H1 (cell line): ENCODE results near the gene ZNF709. TPM values are rescaled to one million over a fixed set of nuclear protein-coding genes. Genes with fewer than 3 reads are reported as not detected.
"Not testable (repeated sequence)": the region's sequence is repeated elsewhere in the genome, so short reads cannot be mapped to it uniquely, and the experiment has no call there.

Experiments used
- CTCF ChIA-PET: fragments of 300-600 bp; sonication (Branson Sonifier 250); formaldehyde crosslinking; loops from one replicate; lab custom pipeline; 2021; ENCODE audit not compliant: partially characterized antibody; lab: Charles Lee
- POLR2A ChIA-PET: fragments of 300-600 bp; sonication (Branson Sonifier 250); formaldehyde crosslinking; loops from one replicate; lab custom pipeline; 2021; ENCODE audit warnings: inconsistent platforms; ENCODE audit not compliant: partially characterized antibody; lab: Charles Lee
- DNase-seq, 2 experiments: peaks; one replicate each; pipeline versions ENCODE4 v3.0.0 to v3.0.0-alpha.2; 2010 to 2022; ENCODE audit warnings: low spot score in 2 of 2, low read depth in 1 of 2, mixed read lengths in 1 of 2
- FAIRE-seq: peaks from 2 replicates; lab custom pipeline; 2011; peaks lifted over from hg19 to GRCh38; lab: Jason Lieb, UNC
- H2AFZ ChIP-seq: 2 replicates; pipeline ENCODE4 v1.8.1; 2012; ENCODE audit warnings: low read length, inconsistent platforms
- H2AK5ac ChIP-seq: 2 replicates; pipeline ENCODE4 v1.6.1; 2013; ENCODE audit warnings: low read depth, low read length
- H2BK120ac ChIP-seq: replicated peaks from 2 replicates; pipeline ENCODE3; 2013; ENCODE audit warnings: low read depth, low read length, inconsistent platforms
- H2BK12ac ChIP-seq: 2 replicates; pipeline ENCODE4 v1.6.1; 2013; ENCODE audit warnings: low read depth, low read length
- H2BK15ac ChIP-seq: 2 replicates; pipeline ENCODE4 v1.6.1; 2013; ENCODE audit warnings: low read length
- H2BK20ac ChIP-seq: 2 replicates; pipeline ENCODE4 v1.6.1; 2013; ENCODE audit warnings: low read length
- H2BK5ac ChIP-seq: 2 replicates; pipeline ENCODE4 v1.6.1; 2013; ENCODE audit warnings: low read depth, low read length
- H3K14ac ChIP-seq: 2 replicates; pipeline ENCODE4 v1.6.1; 2013; ENCODE audit warnings: inconsistent platforms; ENCODE audit not compliant: insufficient read length
- H3K18ac ChIP-seq: 2 replicates; pipeline ENCODE4 v1.6.1; 2013; ENCODE audit warnings: low read length; ENCODE audit errors: extremely low read depth
- H3K23ac ChIP-seq: 2 replicates; pipeline ENCODE4 v1.6.1; 2013; ENCODE audit warnings: inconsistent platforms; ENCODE audit not compliant: insufficient read length
- H3K23me2 ChIP-seq: 2 replicates; pipeline ENCODE4 v1.6.1; 2013; ENCODE audit warnings: low read depth, low read length
- H3K27ac ChIP-seq: 2 replicates; pipeline ENCODE4 v1.6.1; 2011; ENCODE audit warnings: low read depth, low read length, inconsistent platforms
- H3K27me3 ChIP-seq, 4 experiments: replicated peaks in 1 of 4; 1 replicate in 1 of 4; 2 replicates in 3 of 4; pipeline versions ENCODE4 v1.6.1 to v1.8.1; 2011 to 2013; ENCODE audit warnings: low read length in 3 of 4, mild to moderate bottlenecking in 3 of 4, inconsistent platforms in 2 of 4, mixed read lengths in 2 of 4, moderate library complexity in 1 of 4; ENCODE audit not compliant: control insufficient read depth in 3 of 4, insufficient read depth in 3 of 4; ENCODE audit errors: extremely low read depth in 1 of 4
- H3K36me3 ChIP-seq, 4 experiments: 2 replicates each; pipeline versions ENCODE4 v1.6.1 to v1.8.1; 2011 to 2013; ENCODE audit warnings: mild to moderate bottlenecking in 4 of 4, low read length in 3 of 4, moderate library complexity in 2 of 4, control low read depth in 1 of 4, inconsistent platforms in 1 of 4; ENCODE audit not compliant: insufficient read depth in 4 of 4, control insufficient read depth in 2 of 4
- H3K4ac ChIP-seq: replicated peaks from 2 replicates; pipeline ENCODE3; 2013; ENCODE audit warnings: low read length, low read depth, mixed read lengths, inconsistent platforms; ENCODE audit not compliant: insufficient read length
- H3K4me1 ChIP-seq, 4 experiments: replicated peaks in 1 of 4; 1 replicate in 1 of 4; 2 replicates in 3 of 4; pipeline versions ENCODE4 v1.6.1 to v1.8.1; 2011 to 2013; ENCODE audit warnings: low read length in 3 of 4, inconsistent platforms in 2 of 4, mixed read lengths in 1 of 4; ENCODE audit not compliant: insufficient read depth in 4 of 4, control insufficient read depth in 3 of 4
- H3K4me2 ChIP-seq, 2 experiments: 2 replicates each; pipeline versions ENCODE4 v1.6.1 to v1.8.1; 2011 to 2013; ENCODE audit warnings: low read depth in 2 of 2, low read length in 2 of 2, control low read depth in 1 of 2, inconsistent platforms in 1 of 2, mild to moderate bottlenecking in 1 of 2; ENCODE audit not compliant: insufficient read depth in 1 of 2
- H3K4me3 ChIP-seq, 4 experiments: fragments of 200-600, 300-600 bp in 1 of 4; sonication (generic), shearing (Covaris generic), sonication (Bioruptor Twin) in 1 of 4; 2 replicates each; pipeline versions ENCODE4 v1.5.1 to v1.8.1; 2011 to 2016; ENCODE audit warnings: low read length in 4 of 4, low read depth in 3 of 4, control low read depth in 2 of 4, inconsistent platforms in 2 of 4, mild to moderate bottlenecking in 2 of 4, mixed read lengths in 1 of 4, moderate library complexity in 1 of 4; ENCODE audit not compliant: insufficient read depth in 2 of 4; ENCODE audit errors: extremely low read depth in 1 of 4
- H3K56ac ChIP-seq: replicated peaks from 2 replicates; pipeline ENCODE3; 2013; ENCODE audit warnings: low read depth, mild to moderate bottlenecking, mixed read lengths, low read length, inconsistent platforms; ENCODE audit not compliant: insufficient read length
- H3K79me1 ChIP-seq: 2 replicates; pipeline ENCODE4 v1.6.1; 2013; ENCODE audit warnings: low read depth, low read length, control low read depth
- H3K79me2 ChIP-seq, 2 experiments: 2 replicates each; pipeline versions ENCODE4 v1.6.1 to v1.8.1; 2012 to 2013; ENCODE audit warnings: low read length in 2 of 2, mild to moderate bottlenecking in 2 of 2, inconsistent platforms in 1 of 2; ENCODE audit not compliant: insufficient read depth in 2 of 2, control insufficient read depth in 1 of 2
- H3K9ac ChIP-seq, 4 experiments: replicated peaks in 1 of 4; 1 replicate in 1 of 4; 2 replicates in 3 of 4; pipeline versions ENCODE4 v1.6.1 to v1.8.1; 2011 to 2013; ENCODE audit warnings: low read depth in 3 of 4, low read length in 3 of 4, control low read depth in 2 of 4, mild to moderate bottlenecking in 2 of 4, moderate library complexity in 2 of 4, inconsistent platforms in 1 of 4; ENCODE audit errors: extremely low read depth in 1 of 4
- H3K9me3 ChIP-seq, 2 experiments: 2 replicates each; pipeline versions ENCODE4 v1.6.1 to v1.8.1; 2012 to 2013; ENCODE audit warnings: mild to moderate bottlenecking in 2 of 2, moderate library complexity in 2 of 2, control low read depth in 1 of 2, inconsistent platforms in 1 of 2, low read depth in 1 of 2, low read length in 1 of 2, mixed read lengths in 1 of 2; ENCODE audit not compliant: insufficient read depth in 2 of 2
- H4K20me1 ChIP-seq, 2 experiments: replicated peaks in 1 of 2; 2 replicates each; pipeline versions ENCODE3 to v1.8.1; 2011 to 2013; ENCODE audit warnings: inconsistent platforms in 2 of 2, low read length in 2 of 2, mild to moderate bottlenecking in 1 of 2; ENCODE audit not compliant: insufficient read depth in 2 of 2, control insufficient read depth in 1 of 2
- H4K5ac ChIP-seq: 2 replicates; pipeline ENCODE4 v1.6.1; 2013; ENCODE audit warnings: low read length, low read depth, mixed read lengths, inconsistent platforms; ENCODE audit not compliant: insufficient read length
- H4K8ac ChIP-seq: 2 replicates; pipeline ENCODE4 v1.8.0; 2013; ENCODE audit warnings: mild to moderate bottlenecking, moderate library complexity, low read length, inconsistent platforms; ENCODE audit not compliant: insufficient read depth; ENCODE audit errors: extremely low read depth
- H4K91ac ChIP-seq: replicated peaks from 2 replicates; pipeline ENCODE3; 2013; ENCODE audit warnings: low read length, mixed read lengths, inconsistent platforms; ENCODE audit not compliant: insufficient read length
- CBX5 ChIP-seq: fragments of 300-800, 300-1000 bp; sonication (generic); IDR thresholded peaks from 2 replicates; pipeline ENCODE4 v1.7.1; 2016; ENCODE audit warnings: antibody characterized with exemption, low read length, low read depth
- KDM5A ChIP-seq: fragments of 200-600 bp; IDR thresholded peaks from 2 replicates; pipeline ENCODE4 v1.7.1; 2012; ENCODE audit warnings: mild to moderate bottlenecking, low read length, inconsistent platforms, mixed read lengths
- PHF8 ChIP-seq: fragments of 200-600 bp; sonication (generic); conservative IDR thresholded peaks from 2 replicates; pipeline ENCODE4 v1.7.1; 2012; ENCODE audit warnings: low read depth, mild to moderate bottlenecking, inconsistent platforms, low read length, moderate library complexity
- POLR2A ChIP-seq, 2 experiments: IDR thresholded peaks; 1 replicate in 1 of 2; 2 replicates in 1 of 2; pipeline ENCODE4 v1.6.1; 2011; ENCODE audit warnings: low read depth in 2 of 2, low read length in 2 of 2, mild to moderate bottlenecking in 2 of 2; ENCODE audit errors: control extremely low read depth in 1 of 2
- RNF2 ChIP-seq: fragments of 200-900, 300-1000 bp; sonication (generic); IDR thresholded peaks from 2 replicates; pipeline ENCODE4 v1.7.1; 2016; ENCODE audit warnings: borderline replicate concordance, low read depth, mild to moderate bottlenecking, antibody characterized with exemption, low read length; ENCODE audit not compliant: poor library complexity, severe bottlenecking; ENCODE audit errors: missing control alignments
- ZNF274 ChIP-seq: IDR thresholded peaks from 2 replicates; pipeline ENCODE4 v1.7.0; 2012; ENCODE audit warnings: low read length, borderline replicate concordance; ENCODE audit errors: extremely low read depth
- WGBS, 2 experiments: shearing (Covaris generic) in 1 of 2; methylation state at CpG; one replicate each; pipeline versions ENCODE4 v1.1.6 to v1.1.7; 2013 to 2015; ENCODE audit warnings: low lambda C conversion rate in 2 of 2, mixed read lengths in 2 of 2, inconsistent platforms in 1 of 2, low coverage in 1 of 2, missing lambda C conversion rate in 1 of 2; ENCODE audit not compliant: insufficient replicate concordance in 2 of 2, insufficient coverage in 1 of 2, insufficient read length in 1 of 2; ENCODE audit errors: extremely low coverage in 1 of 2, missing lambda C conversion rate in 1 of 2; 5-methylcytosine and 5-hydroxymethylcytosine counted together
- polyA plus RNA-seq, 7 experiments: library from polyadenylated mRNA; depleted of rRNA in 3 of 7; stranded (reverse) in 5 of 7; unstranded in 2 of 7; fragments of >200 nt in 5 of 7; fragments of 200-250 nt in 2 of 7; gene quantifications; 1 replicate in 5 of 7; 2 replicates in 1 of 7; 4 replicates in 1 of 7; pipeline versions ENCODE4 v1.2.1 to v1.2.3, GENCODE V29; 2011 to 2013; ENCODE audit warnings: missing spikeins in 2 of 7, mixed read lengths in 2 of 7
- total RNA-seq: library from RNA; stranded (reverse); fragmentation: NEBNext Ultra II Directional; extraction: Animal tissue kit (Norgen Biotek cat#: 25700); gene quantifications from 2 replicates; pipeline ENCODE4 v1.2.1, GENCODE V29; 2021

ZNF709 gene
- total and polyA plus RNA-seq, 2 of the 8 experiments (the other 6 are each of a cell fraction or from before 2014, with no cell fraction given), result 1.3 to 2.2 TPM

- TF ChIP-seq POLR2A (IDR thresholded peaks at IDR 0.05; ENCODE audit: control extremely low read depth in 1 of 2, low read depth in 2 of 2, low read length in 2 of 2), result no peak
- no peak for TF ChIP-seq ZNF274
- TF ChIP-seq KDM5A, result no peak
- TF ChIP-seq CBX5, result no peak
- no peak for TF ChIP-seq PHF8
- TF ChIP-seq RNF2, result no peak
Observed at GRCh38 chr19:12478234-12478941, 6.2 kb downstream of the ZNF709 start (continued).

DNA sequence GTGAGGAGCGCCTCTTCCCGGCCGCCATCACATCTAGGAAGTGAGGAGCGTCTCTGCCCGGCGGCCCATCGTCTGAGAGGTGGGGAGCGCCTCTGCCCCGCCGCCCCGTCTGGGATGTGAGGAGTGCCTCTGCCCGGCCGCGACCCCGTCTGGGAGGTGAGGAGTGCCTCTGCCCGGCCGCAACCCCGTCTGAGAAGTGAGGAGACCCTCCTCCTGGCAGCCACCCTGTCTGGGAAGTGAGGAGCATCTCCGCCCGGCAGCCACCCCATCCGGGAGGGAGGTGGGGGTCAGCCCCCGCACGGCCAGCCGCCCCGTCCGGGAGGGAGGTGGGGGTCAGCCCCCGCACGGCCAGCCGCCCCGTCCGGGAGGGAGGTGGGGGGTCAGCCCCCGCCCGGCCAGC lies 17.0 kb downstream of the ZNF709 start:
- POLR2A ChIA-PET, H2BK15ac ChIP-seq, H3K14ac ChIP-seq, H2BK12ac ChIP-seq, H2BK20ac ChIP-seq, H2BK120ac ChIP-seq, CTCF ChIA-PET, H3K23me2 ChIP-seq, H3K9ac ChIP-seq, H3K4me1 ChIP-seq, H4K91ac ChIP-seq, H3K18ac ChIP-seq, H3K79me2 ChIP-seq, H2BK5ac ChIP-seq, H4K8ac ChIP-seq, H3K4me3 ChIP-seq, H2AK5ac ChIP-seq, H3K4ac ChIP-seq, H3K27me3 ChIP-seq, FAIRE-seq, H3K4me2 ChIP-seq, H2AFZ ChIP-seq, H4K5ac ChIP-seq, H3K27ac ChIP-seq, H3K79me1 ChIP-seq, H3K23ac ChIP-seq, H4K20me1 ChIP-seq, H3K56ac ChIP-seq, DNase-seq: not testable (repeated sequence)
- WGBS, 2 experiments, result 98% methylated on average over 10 of the region's 33 CpGs; no CpG with 5 or more reads in 1 of the 2 experiments
- peaks cover 0 to 15% (median 0%) of the 10 kb centered on the region in 4 experiments; a peak in 3 of 8 replicates for H3K36me3 ChIP-seq
- H3K9me3 ChIP-seq, result peaks cover 40 to 58% of the 10 kb centered on the region in 2 experiments
